A673 (cell line): ENCODE measurements around the gene LRP1. TPM values are rescaled to one million over a fixed set of nuclear protein-coding genes. Genes with fewer than 3 reads are reported as not detected.

ENCODE experiments used
- BruUV-seq: library from RNA; stranded (reverse); fragments of 400-500 nt; replicated peaks from 2 replicates; lab custom pipeline; 2021; lab: Mats Ljungman, UMichigan
- CTCF ChIA-PET: fragments of 300-600 bp; sonication (Branson Sonifier 250); formaldehyde crosslinking; loops from one replicate; lab custom pipeline; 2022; ENCODE audit warnings: antibody characterized with exemption; lab: Charles Lee
- POLR2A ChIA-PET: fragments of 300-600 bp; sonication (Branson Sonifier 250); formaldehyde crosslinking; loops from one replicate; lab custom pipeline; 2022; ENCODE audit warnings: antibody characterized with exemption; ENCODE audit not compliant: low non-redundant PET; lab: Charles Lee
- DNase-seq: peaks from one replicate; pipeline ENCODE4 v3.0.0-alpha.2; 2015; ENCODE audit warnings: low spot score
- H3K27ac ChIP-seq: fragments of 200-600 bp; sonication (generic); 2 replicates; pipeline ENCODE4 v1.5.1; 2016; ENCODE audit warnings: mixed run types, low read depth, mild to moderate bottlenecking, mixed read lengths, antibody characterized with exemption, low read length; ENCODE audit not compliant: poor library complexity, severe bottlenecking
- H3K27me3 ChIP-seq: fragments of 200-600 bp; sonication (generic); replicated peaks from 2 replicates; pipeline ENCODE4 v1.6.1; 2017; ENCODE audit warnings: mixed run types, low read depth, mild to moderate bottlenecking, mixed read lengths, antibody characterized with exemption, low read length; ENCODE audit not compliant: insufficient read depth, poor library complexity
- H3K36me3 ChIP-seq: fragments of 200-600 bp; sonication (generic); 2 replicates; pipeline ENCODE4 v1.6.1; 2016; ENCODE audit warnings: mixed run types, mild to moderate bottlenecking, mixed read lengths, antibody characterized with exemption, low read length; ENCODE audit not compliant: insufficient read depth, poor library complexity, severe bottlenecking
- H3K4me1 ChIP-seq: fragments of 200-600 bp; sonication (generic); 2 replicates; pipeline ENCODE4 v1.6.1; 2017; ENCODE audit warnings: mixed run types, mild to moderate bottlenecking, mixed read lengths, antibody characterized with exemption, low read length; ENCODE audit not compliant: insufficient read depth, poor library complexity, severe bottlenecking
- H3K4me3 ChIP-seq: fragments of 200-600 bp; sonication (generic); 2 replicates; pipeline ENCODE4 v1.5.1; 2016; ENCODE audit warnings: low read depth, mixed run types, mild to moderate bottlenecking, mixed read lengths, low read length; ENCODE audit not compliant: poor library complexity, severe bottlenecking
- H3K9me3 ChIP-seq: fragments of 200-600 bp; sonication (generic); 2 replicates; pipeline ENCODE4 v1.6.1; 2016; ENCODE audit warnings: mixed run types, low read depth, mild to moderate bottlenecking, mixed read lengths, antibody characterized with exemption, low read length; ENCODE audit not compliant: poor library complexity, severe bottlenecking
- EZH2 ChIP-seq: fragments of 200-600 bp; sonication (generic); IDR thresholded peaks from 2 replicates; pipeline ENCODE4 v1.6.1; 2017; ENCODE audit warnings: borderline replicate concordance, low read depth, mild to moderate bottlenecking, mixed read lengths, antibody characterized with exemption, low read length; ENCODE audit not compliant: poor library complexity, severe bottlenecking
- intact Hi-C: fragments of 100-400 bp; cut with micrococcal nuclease; formaldehyde crosslinking; loops from one replicate; pipeline ENCODE4 v1.10.0; 2022; ENCODE audit not compliant: unreplicated experiment
- total RNA-seq: library from RNA; stranded (reverse); gene quantifications from 2 replicates; pipeline ENCODE4 v1.2.3, GENCODE V29; 2021
- TF ChIP-seq, protein P1 (sequence below): fragments of 300-800, 200-600 bp; sonication (generic); conservative IDR thresholded peaks from 2 replicates; pipeline ENCODE4 v1.5.1; 2017; ENCODE audit warnings: low read depth, mild to moderate bottlenecking, antibody characterized with exemption, low read length, moderate library complexity, mixed read lengths

Gene LRP1
- total RNA-seq, 1 experiment from 2014 or later = 31.0 TPM

- intact Hi-C loops = no loop called here
- POLR2A ChIA-PET = no interaction called here
- Histone ChIP-seq H3K36me3 (peaks cover 25% of the 10 kb centered on the region), H3K27me3 (no peaks in the 10 kb centered on the region), H3K9me3 (no peaks in the 10 kb centered on the region), H3K4me1 (no peaks in the 10 kb centered on the region), H3K4me3 (no peak overlapping the region), H3K27ac (no peak overlapping the region)
- no peak for DNase-seq
- BruUV-seq = no TSS peak
- CTCF ChIA-PET = interaction anchor here (0.6 to 0.7 kb wide), 3 partner anchors 17 to 74 kb away, joined by 4 to 10 read pairs (median 8); no protein-coding TSS in a partner anchor
- no peak for TF ChIP-seq EZH2
- TF ChIP-seq, protein P1, sequence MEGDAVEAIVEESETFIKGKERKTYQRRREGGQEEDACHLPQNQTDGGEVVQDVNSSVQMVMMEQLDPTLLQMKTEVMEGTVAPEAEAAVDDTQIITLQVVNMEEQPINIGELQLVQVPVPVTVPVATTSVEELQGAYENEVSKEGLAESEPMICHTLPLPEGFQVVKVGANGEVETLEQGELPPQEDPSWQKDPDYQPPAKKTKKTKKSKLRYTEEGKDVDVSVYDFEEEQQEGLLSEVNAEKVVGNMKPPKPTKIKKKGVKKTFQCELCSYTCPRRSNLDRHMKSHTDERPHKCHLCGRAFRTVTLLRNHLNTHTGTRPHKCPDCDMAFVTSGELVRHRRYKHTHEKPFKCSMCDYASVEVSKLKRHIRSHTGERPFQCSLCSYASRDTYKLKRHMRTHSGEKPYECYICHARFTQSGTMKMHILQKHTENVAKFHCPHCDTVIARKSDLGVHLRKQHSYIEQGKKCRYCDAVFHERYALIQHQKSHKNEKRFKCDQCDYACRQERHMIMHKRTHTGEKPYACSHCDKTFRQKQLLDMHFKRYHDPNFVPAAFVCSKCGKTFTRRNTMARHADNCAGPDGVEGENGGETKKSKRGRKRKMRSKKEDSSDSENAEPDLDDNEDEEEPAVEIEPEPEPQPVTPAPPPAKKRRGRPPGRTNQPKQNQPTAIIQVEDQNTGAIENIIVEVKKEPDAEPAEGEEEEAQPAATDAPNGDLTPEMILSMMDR = no peak
Measured at GRCh38 chr12:57254506-57255280, 126.4 kb downstream of the LRP1 start.

GRCh38 chr12:57255916-57256315 is 127.6 kb downstream of the LRP1 start:
- H3K9me3 ChIP-seq = no peaks in the 10 kb centered on the region
- no peaks in the 10 kb centered on the region for H3K4me1 ChIP-seq
- intact Hi-C loops = no loop called here
- no peak for DNase-seq
- H3K36me3 ChIP-seq = peaks cover 30% of the 10 kb centered on the region
- TF ChIP-seq, protein P1 = no peak
- TF ChIP-seq EZH2 = no peak
- H3K27ac ChIP-seq = no peak overlapping the region
- no TSS peak for BruUV-seq
- ChIA-PET CTCF (no interaction called here), POLR2A (no interaction called here)
- H3K27me3 ChIP-seq = no peaks in the 10 kb centered on the region
- H3K4me3 ChIP-seq = no peak overlapping the region

- intact Hi-C loops = no loop called here
- Histone ChIP-seq H3K36me3 (peaks cover 39% of the 10 kb centered on the region), H3K9me3 (no peaks in the 10 kb centered on the region), H3K27ac (no peak overlapping the region), H3K4me3 (no peak overlapping the region), H3K27me3 (no peaks in the 10 kb centered on the region), H3K4me1 (no peaks in the 10 kb centered on the region)
- ChIA-PET CTCF (interaction anchor here (0.9 kb wide), 1 partner anchor 8 kb away, joined by 10 read pairs; the partner anchor contains the start of gene STAC3), POLR2A (interaction anchor here (0.5 kb wide), 1 partner anchor 210 kb away, joined by 3 read pairs; no protein-coding TSS in a partner anchor)
- BruUV-seq = no TSS peak
- no peak for TF ChIP-seq EZH2
- TF ChIP-seq, protein P1 = no peak
- DNase-seq = no peak
Measured at GRCh38 chr12:57258977-57259970, 131.0 kb downstream of the LRP1 start.
